Endometrial microvascular endothelial cells (primary cell): ENCODE data around the gene NUDT1. TPM values are rescaled to one million over a fixed set of nuclear protein-coding genes. Genes with fewer than 3 reads are reported as not detected.

Experiments
- in situ Hi-C: cut with HindIII; loops from 2 replicates; pipeline ENCODE4 v1.10.0; 2017; ENCODE audit warnings: low sequenced_read_pairs, low pct_unique_long_range_greater_than_20kb; ENCODE audit errors: inconsistent ontology term
- total RNA-seq: library from RNA; depleted of rRNA; stranded (reverse); fragments of >200 nt; gene quantifications from one replicate; pipeline ENCODE4 v1.2.3, GENCODE V29; 2015; ENCODE audit errors: inconsistent ontology term

NUDT1 gene
- total RNA-seq, 1 donor from 2014 or later, result 18.6 TPM

DNA sequence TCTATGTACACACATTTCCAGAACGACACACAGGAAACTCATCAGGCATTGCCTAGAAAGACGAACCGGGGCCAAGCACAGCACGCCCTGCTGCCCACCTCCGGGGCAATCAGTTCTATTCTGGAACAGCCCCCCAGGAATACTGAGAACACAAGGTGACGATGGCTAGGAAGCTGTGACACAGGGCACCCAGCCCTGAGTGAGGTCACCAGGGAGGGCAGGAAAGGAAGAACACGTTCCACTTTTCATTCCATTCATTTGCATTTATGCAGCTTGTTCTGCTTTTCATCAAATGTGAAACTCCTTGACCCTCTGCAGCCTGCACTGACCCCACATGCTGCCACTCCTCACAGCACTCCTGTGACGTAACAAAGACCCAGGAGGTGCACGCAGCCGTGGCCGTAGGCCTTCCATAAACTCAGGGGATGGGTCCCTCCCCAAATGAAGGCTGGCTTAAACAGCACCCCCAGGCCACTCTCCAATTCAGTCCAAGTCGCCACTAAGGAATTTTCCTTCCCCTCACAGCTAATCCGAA, 38.2 kb upstream of the NUDT1 start:
- in situ Hi-C loops, result no loop called here

DNA sequence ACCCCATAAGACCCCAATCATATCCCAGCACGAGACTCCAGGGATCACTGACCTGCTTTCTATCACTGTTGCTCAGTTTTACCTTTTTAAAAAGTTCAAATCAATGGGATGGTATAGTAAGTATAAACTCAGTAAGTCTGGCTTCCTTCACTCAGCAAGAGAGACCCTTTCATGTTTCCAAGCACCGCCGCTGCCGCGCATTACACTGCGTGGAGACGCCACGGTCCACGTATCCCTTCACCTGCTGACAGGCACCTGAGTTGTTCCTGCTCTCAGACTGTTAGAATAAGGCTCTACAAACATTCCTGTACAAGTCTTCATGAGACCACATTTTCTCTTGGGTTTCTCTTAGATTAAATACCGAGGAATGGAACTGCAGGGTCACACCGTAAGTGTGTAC, 37.6 kb upstream of the NUDT1 start:
- in situ Hi-C loops, result no loop called here

DNA sequence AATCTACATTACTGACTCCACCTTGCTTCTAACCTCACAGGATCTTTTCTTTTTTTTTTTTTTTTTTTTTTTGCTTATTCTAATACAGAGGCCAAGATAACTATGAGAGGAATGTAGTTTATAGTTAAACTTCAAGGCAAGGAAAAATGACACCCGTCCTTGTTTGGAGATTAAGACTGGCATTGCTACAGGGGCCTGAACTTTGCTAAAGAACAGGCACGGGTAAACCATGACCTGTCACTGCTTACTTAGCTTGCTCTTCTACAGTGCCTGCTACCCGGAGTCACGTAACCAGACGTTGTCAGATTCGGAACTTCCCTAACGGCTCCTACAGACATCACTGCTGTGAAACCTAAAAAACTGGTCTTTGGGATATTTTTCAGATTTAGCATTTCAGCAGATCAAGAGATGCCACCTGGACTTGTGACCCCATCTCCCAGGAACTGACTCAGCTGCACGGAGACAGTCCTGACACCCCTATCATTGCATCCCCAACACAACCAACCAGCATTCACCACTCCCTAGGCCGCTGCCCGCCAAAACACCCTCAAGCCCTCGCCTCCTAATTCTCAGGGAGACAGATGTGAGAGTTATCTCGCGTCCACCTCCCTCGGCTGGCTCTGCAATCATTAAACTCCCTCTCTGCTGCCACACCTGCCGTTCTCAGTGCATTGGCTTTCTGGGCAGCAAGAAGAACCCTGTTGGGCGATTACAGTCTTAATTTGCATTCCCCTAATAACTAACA, 36.8 kb upstream of the NUDT1 start:
- in situ Hi-C loops, result no loop called here

DNA sequence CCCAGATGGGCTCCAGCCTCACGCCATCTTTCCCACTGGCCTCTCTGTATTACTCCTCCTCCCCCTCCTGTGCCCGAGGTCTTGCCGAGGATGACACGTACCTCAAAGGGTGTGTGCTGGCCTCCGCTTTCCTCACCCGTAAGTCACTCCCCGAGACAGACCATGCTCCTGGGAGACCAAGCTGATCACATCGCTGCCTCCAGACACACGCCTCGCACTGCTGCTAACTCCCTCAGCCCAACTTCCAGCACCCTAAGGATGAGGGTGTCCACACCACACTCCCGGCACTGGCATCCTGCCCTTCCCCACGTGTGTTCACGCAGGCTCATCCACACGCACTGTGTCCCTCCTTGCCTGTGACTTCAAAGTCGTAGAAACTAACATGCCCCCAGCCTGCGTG, 33.3 kb upstream of the NUDT1 start:
- in situ Hi-C loops, result no loop called here

DNA sequence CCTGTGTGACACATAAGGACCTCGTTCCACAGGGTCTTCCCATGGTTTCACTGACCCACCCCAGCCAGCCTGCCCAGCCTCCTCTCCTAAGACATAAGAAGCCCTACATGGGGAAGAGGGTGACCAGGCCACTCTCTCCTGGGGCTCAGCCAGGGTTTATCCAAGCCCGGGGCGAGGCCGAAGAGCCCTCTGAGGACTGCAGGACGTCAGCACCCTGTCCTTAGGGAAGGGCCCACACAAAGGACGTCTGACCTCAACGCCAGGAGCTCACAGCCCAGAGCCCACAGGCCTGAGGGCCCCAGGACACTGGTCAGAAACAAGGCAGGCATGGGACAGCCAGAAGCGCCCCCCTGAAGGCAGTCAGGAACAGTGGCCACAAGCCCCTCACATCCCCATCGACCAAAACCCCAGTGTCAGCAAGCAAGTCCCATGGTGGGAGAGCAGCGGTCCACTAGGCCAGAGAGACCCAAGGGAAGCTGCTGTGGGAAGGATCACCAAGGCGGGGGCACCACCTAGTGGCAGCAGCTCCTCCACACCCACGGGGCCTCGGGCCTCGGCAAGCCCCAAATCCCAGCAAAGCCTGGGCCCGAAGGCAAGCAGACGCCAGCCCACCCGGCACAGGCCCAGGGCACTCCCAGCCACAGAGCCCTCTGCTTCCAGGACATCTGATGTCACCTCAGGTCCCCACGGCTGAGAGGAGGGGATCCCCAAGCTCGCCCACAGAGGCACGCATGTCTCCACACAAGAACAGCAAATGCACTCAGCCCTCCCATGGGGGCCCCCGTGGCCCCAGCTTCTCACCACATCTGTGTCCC, 32.7 kb upstream of the NUDT1 start:
- in situ Hi-C loops, result no loop called here

DNA sequence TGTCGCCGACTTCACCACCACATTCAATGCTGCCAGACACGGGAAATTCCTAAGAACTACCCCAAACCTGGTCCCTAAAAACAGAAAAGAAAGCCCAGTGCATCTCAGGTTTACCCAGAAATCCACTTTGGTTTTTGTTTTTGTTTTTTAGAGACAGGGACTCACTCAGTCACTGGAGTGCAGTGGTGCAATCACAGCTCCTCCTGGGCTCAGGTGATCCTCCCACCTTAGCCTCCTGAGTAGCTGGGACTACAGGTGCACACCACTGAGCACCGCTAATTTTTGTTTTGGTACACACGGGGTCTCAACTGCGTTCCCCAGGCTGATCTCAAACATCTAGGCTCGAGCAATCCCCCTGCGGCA, 32.1 kb upstream of the NUDT1 start:
- in situ Hi-C loops, result no loop called here

DNA sequence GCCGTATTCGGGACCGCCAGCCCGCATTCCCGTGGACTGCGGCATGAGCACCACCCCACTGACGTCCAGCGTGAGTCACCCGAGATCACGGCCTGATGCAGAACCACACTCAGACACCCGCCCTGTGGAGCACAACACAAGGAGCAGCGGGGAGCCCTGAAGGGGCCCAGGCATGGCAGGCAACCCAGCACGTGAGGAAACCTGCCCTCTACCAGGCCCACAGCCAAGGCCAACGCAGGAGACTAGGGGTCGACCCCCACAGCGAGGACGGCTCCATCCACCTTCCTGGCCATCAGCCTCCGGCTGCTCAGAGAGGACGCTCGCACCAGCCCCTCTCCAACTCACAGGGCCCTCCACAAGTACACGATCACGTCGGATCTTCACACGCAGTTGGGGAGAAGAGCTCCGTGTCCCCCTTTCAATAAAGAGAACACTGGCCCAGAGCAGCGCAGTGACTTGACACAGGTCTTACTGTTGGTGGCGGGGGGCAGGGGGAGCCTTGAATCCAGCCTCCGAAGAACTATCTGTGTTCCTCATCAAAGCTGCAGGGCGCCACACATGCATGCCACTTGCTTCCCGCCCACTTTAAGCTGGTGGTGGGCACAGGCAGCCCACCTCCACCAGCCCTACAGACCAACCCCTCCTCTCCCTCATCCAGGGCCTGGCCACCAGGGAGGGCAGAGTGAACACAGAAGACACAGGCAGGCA, 31.3 kb upstream of the NUDT1 start:
- in situ Hi-C loops, result no loop called here

DNA sequence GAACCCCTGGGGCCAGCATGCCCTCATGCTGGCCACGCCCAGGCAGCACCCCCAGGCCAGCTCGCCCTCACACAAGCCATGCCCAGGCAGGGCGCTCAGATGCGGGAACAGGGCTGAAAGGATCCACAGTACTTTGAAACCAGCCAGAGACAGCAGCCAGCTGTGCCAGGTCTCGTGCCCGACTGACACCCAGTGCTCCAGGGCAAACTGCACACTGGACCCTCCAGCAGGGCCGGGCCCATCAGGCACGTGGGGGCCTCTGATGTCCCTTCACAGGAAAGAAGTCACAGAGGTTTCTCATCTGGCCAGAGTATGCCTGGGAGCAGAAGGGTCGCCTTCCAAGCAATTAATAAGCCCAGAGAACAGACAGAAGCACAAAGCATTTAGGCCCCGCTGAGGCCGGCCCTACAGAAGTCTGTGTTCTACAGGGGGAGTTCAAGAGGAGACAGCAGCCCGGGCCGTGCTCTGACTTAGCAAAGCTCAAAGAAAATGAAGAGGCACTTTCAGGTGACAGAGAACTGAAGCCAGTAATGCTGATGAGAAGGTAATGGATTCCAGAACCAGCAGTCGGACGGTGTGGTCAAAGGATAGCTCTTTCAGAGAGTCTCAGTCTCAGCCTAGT, 30.7 kb upstream of the NUDT1 start:
- in situ Hi-C loops, result no loop called here

DNA sequence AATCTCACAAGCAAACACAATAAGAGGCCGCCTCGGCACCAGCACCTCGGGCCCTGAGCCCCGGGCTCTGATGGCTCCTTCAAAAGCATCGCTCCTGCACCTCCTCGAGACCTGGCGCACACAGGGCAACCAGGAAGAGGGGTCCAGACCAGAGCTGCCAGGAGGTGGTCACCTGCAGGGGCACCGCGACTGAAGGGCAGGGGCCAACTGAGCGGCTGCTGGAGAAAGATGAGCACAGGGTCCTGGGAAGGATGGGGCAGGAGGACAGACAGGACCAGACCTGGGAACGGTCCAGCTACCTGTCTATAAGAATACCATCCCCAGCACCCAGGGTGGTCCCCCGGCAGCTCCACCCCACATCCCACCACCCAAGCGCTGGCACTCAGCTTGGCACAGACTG, 30.1 kb upstream of the NUDT1 start:
- in situ Hi-C loops, result no loop called here

DNA sequence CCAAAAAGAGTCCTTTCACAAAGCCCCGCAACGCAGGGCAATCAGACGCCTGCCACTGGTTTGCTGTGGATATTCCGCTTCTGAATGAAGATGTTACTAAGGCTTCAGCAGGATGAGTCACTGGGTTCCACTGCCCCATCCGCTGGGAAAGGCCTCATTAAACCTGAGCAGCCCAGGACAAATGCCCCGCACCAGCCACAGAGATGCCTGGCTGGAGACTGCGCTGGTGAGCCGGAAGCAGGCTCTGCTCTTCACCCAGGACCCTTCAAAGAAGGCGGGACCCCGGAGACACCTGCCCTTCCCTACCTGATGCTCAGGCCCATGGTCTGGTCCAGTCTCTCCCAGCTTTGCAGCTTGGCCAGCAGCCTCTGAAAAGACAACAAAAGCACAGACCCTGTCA, 29.1 kb upstream of the NUDT1 start:
- in situ Hi-C loops, result no loop called here

DNA sequence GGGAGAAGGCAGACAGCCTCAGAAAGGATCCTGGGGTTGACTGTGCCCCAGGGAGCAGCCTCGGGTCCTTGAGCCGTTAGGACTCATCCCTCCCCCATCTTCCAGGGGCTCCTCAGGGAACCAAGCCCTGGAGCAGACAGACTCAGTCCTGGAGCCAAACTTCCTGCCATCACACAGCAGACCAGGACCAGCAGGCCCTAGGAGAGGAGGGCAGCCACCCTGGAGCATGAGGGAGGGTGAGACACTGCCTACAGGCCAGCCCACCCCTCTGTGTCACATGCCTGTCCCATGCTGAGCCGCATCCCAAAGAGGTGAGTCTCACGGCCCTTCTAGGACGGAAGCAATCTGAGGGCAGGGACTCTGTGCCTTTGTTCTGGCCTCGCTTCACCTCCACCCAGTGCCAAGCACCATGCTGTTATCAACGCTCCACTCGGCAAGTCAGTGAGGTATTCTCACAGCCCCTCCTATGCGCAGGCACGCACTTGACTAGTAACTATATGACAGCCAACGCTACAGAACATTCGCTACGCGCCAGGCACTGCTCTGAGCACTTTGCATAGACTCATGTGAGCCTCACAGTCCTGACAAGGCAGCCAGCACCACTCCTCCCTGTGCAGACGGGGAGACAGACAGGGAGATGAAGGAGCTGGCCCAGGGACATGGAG, 28.3 kb upstream of the NUDT1 start:
- in situ Hi-C loops, result no loop called here

DNA sequence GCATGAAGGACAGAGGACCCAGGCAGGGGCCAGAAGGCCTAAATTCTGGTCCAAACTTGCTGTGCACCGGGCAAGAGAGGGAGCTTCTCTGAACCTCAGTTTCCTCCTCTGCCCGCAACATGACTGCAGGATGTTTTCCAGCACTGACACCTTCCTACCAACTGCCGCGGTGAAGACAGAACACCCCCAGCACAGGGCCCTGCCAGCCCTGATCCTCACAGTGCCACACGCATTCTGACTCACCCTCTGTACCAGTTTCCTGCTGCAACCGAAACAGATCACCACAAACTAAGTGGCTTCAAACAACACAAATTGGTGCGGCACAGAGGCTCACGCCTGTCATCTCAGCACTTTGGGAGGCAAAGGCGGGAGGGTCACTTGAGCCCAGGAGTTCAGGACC, 27.4 kb upstream of the NUDT1 start:
- in situ Hi-C loops, result no loop called here

DNA sequence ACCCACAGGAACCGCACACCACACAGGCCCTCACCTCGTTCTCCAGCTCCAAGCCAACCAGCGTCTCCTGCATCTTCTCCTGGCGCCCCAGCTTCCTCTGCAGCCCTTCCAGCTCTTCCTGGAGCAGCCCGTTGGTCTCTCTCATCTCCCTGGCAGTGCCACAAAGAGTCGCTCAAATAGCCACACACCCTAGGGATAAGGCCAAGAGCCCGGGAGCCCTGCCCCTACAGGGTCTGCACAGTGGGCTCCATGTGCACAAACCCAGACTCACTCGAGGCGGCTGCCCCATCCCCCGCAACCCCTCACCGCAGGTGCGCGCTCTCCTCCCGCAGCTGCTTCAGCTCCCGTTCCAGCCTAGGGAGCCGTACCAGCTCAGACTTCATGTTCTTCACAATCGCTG, 26.2 kb upstream of the NUDT1 start:
- in situ Hi-C loops, result no loop called here

DNA sequence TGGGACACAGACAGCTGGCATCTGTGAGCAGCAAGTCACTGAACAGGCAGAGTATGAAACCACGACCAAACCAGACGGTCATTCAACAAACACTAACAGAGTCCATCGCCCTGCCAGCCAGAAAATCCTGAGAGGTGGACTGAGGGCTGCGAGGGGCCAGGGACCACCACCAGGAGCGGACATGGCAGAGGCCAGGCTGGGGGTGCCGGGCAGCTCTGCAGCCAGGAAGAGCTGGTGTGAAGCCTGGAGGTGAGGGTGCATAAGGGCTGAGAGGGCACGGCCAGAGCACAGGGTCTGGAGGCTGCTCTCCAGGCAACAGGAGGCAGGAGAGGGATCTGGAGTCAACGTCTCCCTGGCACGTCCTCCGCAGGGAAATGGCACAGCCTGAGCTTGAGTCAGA, 24.8 kb upstream of the NUDT1 start:
- in situ Hi-C loops, result no loop called here

DNA sequence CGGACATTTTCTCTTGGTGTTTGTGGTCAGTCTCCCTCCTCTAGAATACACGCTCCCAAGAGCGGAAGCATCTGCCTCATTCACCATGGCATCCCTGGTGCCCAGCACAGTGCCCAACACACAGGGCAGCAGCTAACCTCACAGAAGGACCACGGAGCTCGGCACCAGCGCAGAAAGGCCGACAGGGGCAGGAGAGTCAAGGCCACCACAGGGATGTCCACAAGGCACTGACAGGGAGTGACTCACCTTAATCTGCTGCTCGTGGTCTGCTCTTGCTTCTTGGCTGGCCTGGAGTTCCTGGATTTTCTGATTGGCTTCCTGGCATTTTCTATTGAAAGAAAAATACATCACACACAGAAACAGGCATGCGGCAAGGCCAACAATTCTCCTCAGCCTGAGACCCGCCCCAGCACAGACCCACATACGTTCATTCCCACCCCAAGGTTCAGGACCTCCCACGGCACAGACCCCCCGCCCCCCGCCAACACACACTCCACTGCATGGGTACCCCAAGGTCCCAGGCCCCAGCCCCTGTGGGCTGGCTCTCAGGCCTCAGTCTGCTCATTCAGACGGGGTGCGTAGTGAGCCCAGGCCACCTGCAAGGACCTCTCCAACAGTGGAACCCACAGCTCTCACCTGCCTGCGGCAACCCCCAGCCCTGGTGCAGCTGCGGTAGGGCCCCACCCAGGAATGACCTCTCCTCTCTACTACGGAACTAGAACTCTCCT, 24.1 kb upstream of the NUDT1 start:
- in situ Hi-C loops, result no loop called here

DNA sequence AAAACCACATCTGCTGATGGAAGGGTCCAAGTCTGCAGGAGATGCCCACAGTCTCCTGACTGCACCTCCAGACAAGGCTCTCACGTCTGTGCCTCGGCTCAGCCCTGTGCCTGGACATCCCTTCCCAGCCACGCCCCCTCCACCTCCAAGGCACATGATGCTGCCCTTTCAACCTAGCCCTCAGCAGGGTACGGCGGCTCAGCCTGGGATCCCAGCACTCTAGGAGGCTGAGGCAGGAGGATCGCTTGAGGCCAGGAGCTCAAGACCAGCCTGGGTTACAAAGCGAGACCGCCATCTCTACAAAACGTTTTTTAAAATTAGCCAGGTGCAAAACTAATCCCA, 23.6 kb upstream of the NUDT1 start:
- in situ Hi-C loops, result no loop called here

DNA sequence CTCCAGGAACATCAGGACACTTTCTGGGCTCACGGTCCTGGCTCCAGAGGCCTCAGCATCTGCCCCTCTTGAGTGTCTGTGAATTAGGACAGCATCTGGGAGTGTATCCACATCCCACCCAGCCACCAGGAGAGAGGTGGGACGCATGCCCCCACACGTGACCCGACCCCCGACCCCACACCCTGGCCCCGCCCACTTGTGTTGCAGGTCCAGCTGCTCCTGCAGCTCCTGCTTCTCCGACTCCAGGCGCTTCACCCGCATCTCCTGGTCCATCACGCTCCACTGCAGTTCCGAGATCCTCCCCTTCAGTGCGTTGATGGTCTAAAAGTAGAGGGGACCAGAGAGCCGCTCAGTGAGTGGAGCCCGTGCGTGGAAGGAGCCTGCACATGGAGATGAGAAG, 22.9 kb upstream of the NUDT1 start:
- in situ Hi-C loops, result no loop called here

DNA sequence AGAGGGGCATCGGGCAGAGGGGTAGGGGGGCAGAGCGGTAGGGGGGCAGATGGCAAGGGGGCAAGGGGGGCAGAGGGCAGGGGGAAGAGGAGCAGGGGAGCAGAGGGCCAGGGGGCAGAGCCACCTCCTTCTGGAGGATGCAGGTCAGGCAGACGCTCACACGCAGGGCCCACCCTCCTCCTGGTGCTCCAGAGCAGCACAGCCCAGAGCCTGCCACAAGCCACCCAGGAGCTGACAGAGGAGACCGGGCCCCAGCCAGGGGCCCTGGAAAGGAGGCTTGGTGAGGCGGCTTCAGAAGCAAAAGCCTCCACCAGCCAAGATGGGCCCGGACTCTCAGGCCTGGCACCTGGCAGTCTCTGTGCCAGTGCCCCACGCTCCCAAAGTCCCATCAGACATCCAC, 22.4 kb upstream of the NUDT1 start:
- in situ Hi-C loops, result no loop called here
